Measurements from ENCODE around the gene NIP7. TPM values are rescaled to one million over a fixed set of nuclear protein-coding genes. Genes with fewer than 3 reads are reported as not detected.

Gene NIP7
- total RNA-seq = 29.5 and 33.9 TPM in 2 replicates

DNA sequence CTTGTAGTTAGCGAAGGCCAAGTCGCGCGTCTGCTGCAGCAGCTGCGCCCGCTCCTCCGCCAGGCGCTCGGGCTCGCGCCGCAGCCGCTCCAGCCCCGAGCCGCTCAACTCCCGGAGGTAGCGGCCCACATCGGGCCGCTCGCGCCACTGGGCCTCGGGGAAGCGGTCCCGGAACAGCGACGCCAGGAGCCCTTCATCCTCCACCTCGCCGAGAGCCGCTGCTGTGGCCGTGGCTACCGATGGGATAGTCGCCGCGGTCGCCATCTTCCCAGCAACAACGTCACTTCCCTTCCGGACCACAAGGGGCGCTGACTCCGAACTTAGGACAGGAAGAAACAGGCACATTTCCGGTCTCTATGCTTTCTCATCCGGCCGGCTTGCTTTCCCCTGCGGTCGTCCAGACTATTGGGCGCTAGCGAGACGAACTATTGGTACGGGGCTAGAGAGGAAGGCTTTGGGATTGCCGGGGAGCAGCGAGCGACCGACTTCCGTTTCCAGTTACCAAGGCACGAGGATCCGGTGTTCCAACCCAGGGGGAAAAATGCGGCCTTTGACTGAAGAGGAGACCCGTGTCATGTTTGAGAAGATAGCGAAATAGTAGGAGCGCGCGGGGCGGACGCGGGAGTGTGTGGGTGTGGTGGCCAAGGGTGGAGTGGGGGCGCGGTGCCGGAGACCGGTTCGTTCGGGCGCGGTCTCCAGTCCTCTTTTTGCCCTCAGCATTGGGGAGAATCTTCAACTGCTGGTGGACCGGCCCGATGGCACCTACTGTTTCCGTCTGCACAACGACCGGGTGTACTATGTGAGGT lies at the start of gene NIP7, which contains the start of gene COG8:
NIP7 (plus strand) TSS at position 484 of the 806 bp plus-strand sequence; CDS start at position 542, 58 bp downstream.
COG8 (minus strand) TSS at position 276 of the 806 bp plus-strand sequence; CDS start at position 264, 12 bp downstream.

DNA sequence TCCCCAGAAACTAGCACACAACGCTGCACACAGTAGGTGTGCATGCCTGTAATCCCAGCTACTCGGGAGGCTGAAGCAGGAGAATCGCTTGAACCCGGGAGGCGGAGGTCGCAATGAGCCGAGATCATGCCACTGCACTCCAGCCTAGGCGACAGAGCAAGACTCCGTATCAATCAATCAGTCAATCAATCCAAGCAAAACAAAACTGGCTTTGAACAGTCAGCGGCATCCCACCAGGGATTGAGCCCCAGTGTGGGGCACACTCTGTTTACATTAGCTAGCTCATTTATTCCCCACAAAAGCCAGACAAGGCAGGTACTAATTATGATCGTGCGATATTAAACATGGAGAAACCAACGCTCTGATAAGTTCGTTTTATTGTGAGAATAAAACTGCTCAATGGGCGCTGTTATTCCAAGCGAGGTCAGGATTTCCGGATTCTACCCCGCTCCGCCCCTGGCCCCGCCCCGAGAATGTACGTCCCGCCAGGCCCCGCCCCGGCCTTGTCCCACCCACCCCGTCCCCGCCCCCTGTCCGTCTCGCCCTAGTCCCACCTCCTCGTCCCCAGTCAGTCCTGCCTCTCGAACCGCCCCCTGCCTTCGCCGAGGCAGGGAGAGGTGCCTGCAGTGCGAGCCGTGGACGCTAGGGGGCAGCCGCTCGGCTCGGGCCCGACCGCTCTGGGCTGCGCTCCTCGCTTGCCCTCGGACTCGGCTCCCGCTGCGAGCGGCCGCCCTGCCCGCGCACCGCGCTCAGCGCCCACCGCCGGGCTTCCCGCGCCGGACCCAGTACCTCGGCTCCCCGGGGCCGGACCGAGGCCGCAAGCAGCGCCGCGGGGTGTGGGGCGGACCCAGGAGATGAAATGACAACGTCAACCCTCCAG lies 28.7 kb upstream of the NIP7 start, which contains the start of gene VPS4A:
VPS4A (plus strand) TSS at position 698 of the 880 bp plus-strand sequence; CDS start at position 860, 162 bp downstream.

DNA sequence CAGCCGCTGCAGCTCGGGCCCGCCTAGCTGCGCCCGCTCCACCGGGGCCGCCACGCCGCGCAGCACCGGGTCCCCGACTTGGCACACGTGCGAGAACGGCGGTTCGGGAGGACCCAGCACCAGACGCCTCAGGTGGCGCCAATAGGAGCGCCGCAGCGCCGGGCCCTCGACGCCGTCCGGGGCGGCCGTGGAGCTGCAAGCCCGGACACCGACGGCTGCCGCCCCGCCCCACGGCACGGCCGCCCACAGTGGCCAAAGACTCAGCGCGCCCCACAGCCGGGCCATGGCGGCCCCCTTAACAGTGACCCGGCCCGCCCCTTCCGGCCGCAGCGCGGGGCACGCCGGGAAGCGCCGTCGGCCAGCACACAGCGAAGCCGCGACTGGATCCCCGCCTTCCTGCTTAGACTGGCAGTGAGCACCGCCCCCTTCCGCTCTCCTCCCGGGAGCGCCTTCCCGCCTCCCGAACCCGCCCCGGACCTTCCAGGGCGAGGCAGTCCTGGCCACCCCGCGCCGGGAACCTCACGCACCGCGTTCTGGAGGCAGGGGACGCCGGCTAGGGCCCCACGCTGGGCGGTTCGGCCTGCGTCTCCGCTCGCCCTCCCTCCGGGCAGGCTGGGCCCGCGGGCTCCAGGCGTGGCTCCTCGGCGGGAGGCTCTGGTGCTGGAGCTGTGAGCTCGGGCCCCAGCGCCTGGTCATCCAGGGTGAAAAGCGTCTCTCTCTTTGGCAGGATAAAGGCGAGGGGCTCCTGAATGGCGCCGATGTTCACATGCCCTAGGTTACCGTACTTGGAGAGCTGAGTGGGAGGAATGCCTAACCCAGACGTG lies 9.1 kb upstream of the NIP7 start, which contains the start of gene PDF:
PDF (minus strand) TSS at position 303 of the 824 bp plus-strand sequence; CDS start at position 285, 18 bp downstream.

DNA sequence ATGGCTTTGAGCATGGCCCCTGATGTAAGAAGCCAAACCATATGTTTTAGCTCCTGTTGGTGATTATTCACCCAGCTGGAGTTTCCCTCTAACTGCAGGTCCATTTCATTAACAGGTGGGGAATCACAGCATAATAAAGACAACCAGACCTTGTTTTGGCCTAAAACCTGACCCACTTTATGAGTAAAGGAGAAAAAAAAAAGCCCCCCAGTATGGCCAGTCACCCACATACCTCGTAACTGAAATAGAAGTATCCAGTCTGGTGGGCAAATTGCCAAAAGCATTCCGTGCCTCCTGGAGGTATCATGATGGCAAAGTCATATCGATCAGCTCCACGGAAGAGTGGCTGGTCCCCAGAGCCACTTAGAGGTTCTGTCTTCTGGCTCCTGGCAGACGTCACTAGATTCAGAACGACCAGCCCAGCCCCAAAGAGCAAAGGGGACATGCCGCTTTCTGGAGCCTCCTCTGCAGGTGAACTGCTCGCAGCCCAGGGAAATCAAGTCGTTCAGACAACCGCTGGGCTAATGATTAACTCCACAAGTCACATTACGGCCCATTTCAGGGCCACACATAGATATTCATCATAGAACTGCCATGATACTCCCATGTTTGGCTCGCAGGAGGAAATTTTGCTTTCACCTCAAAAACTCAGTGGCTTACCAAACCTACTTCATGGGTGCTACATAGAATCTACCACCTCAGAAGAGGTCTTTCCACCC lies 11.9 kb downstream of the NIP7 start, which contains the start of gene TMED6:
TMED6 (minus strand) TSS at position 478 of the 719 bp plus-strand sequence; CDS start at position 445, 33 bp downstream.

Other genes with a start within 250 kb of the NIP7 start
- 1.1 and 1.8 TPM in 2 replicates for gene HAS3, start 234.1 kb upstream of the NIP7 start, total RNA-seq
- gene CHTF8, start 207.2 kb upstream of the NIP7 start, total RNA-seq = 50.5 and 63.2 TPM in 2 replicates
- gene UTP4, start 207.1 kb upstream of the NIP7 start, total RNA-seq = 16.7 and 18.7 TPM in 2 replicates
- gene SNTB2, start 152.6 kb upstream of the NIP7 start, total RNA-seq = 54.4 and 61.2 TPM in 2 replicates
- 36.7 and 39.8 TPM in 2 replicates for gene VPS4A, start 28.4 kb upstream of the NIP7 start, total RNA-seq
- 11.5 and 11.9 TPM in 2 replicates for gene PDF, start 9.2 kb upstream of the NIP7 start, total RNA-seq
- 18.9 and 23.5 TPM in 2 replicates for gene COG8, start 208 bp upstream of the NIP7 start, total RNA-seq
- gene TMED6, start 12.0 kb downstream of the NIP7 start, total RNA-seq = not detected in 2 replicates
- gene TERF2, start 46.2 kb downstream of the NIP7 start, total RNA-seq = 10.5 and 15.9 TPM in 2 replicates
- gene CYB5B, start 84.8 kb downstream of the NIP7 start, total RNA-seq = 49.7 and 69.8 TPM in 2 replicates
- 12.0 and 21.7 TPM in 2 replicates for gene NFAT5, start 226.2 kb downstream of the NIP7 start, total RNA-seq